ENCODE data around the gene TST.

The TST gene

GRCh38 chr22:37016134-37016910, 2.9 kb downstream of the TST start:
- no peaks in the 10 kb centered on the region for H3K9me3 ChIP-seq (ENCODE audit: severe bottlenecking)
- H3K36me3 ChIP-seq = no peaks in the 10 kb centered on the region
- H3K4me3 ChIP-seq (ENCODE audit: low read depth, low read length) = no peak overlapping the region
- H3K27ac ChIP-seq = no peak overlapping the region
- no peak for TF ChIP-seq CTCF (IDR thresholded peaks at IDR 0.05; ENCODE audit: low read depth, low read length)
- H3K27me3 ChIP-seq (ENCODE audit: insufficient read depth, low read depth, severe bottlenecking) = no peaks in the 10 kb centered on the region
- DNase-seq = no peak

- Histone ChIP-seq H3K9me3 (ENCODE audit: severe bottlenecking) (no peaks in the 10 kb centered on the region), H3K4me3 (ENCODE audit: low read depth, low read length) (no peak overlapping the region), H3K27ac (no peak overlapping the region), H3K36me3 (no peaks in the 10 kb centered on the region), H3K27me3 (ENCODE audit: insufficient read depth, low read depth, severe bottlenecking) (no peaks in the 10 kb centered on the region)
- TF ChIP-seq CTCF (IDR thresholded peaks at IDR 0.05; ENCODE audit: low read depth, low read length) = no peak
- no peak for DNase-seq
These were observed 3.7 kb downstream of the TST start for GRCh38 chr22:37015587-37015878.

- H3K9me3 ChIP-seq (ENCODE audit: severe bottlenecking) = no peaks in the 10 kb centered on the region
- no peaks in the 10 kb centered on the region for H3K27me3 ChIP-seq (ENCODE audit: insufficient read depth, low read depth, severe bottlenecking)
- no peak for TF ChIP-seq CTCF (IDR thresholded peaks at IDR 0.05; ENCODE audit: low read depth, low read length)
- no peak overlapping the region for H3K27ac ChIP-seq
- no peak for DNase-seq
- no peaks in the 10 kb centered on the region for H3K36me3 ChIP-seq
- no peak overlapping the region for H3K4me3 ChIP-seq (ENCODE audit: low read depth, low read length)
These were observed 4.2 kb downstream of the TST start for GRCh38 chr22:37014835-37015586.

- no peak for DNase-seq
- Histone ChIP-seq H3K4me3 (ENCODE audit: low read depth, low read length) (no peak overlapping the region), H3K27me3 (ENCODE audit: insufficient read depth, low read depth, severe bottlenecking) (no peaks in the 10 kb centered on the region), H3K27ac (no peak overlapping the region), H3K36me3 (no peaks in the 10 kb centered on the region), H3K9me3 (ENCODE audit: severe bottlenecking) (no peaks in the 10 kb centered on the region)
- no peak for TF ChIP-seq CTCF (IDR thresholded peaks at IDR 0.05; ENCODE audit: low read depth, low read length)
These were observed 4.8 kb downstream of the TST start for GRCh38 chr22:37014415-37014806.

- Histone ChIP-seq H3K9me3 (ENCODE audit: severe bottlenecking) (no peaks in the 10 kb centered on the region), H3K36me3 (no peaks in the 10 kb centered on the region), H3K4me3 (ENCODE audit: low read depth, low read length) (no peak overlapping the region), H3K27ac (no peak overlapping the region), H3K27me3 (ENCODE audit: insufficient read depth, low read depth, severe bottlenecking) (peaks cover 6% of the 10 kb centered on the region)
- TF ChIP-seq CTCF (IDR thresholded peaks at IDR 0.05; ENCODE audit: low read depth, low read length) = no peak
- no peak for DNase-seq
These were observed 6.3 kb downstream of the TST start for GRCh38 chr22:37012956-37013355.
